Thyroid gland (tissue), 4 donors: ENCODE results near the gene TMEM14A.

Experiments
- POLR2A ChIP-seq, 2 donors: fragments of 450-650 bp; IDR thresholded peaks; one replicate each; pipeline ENCODE4 v1.6.1; 2017; ENCODE audit warnings: antibody characterized with exemption in 2 of 2, mild to moderate bottlenecking in 2 of 2, moderate library complexity in 1 of 2
- TF ChIP-seq, protein P1 (sequence below), 6 experiments: fragments of 200-600 bp in 3 of 6; fragments of 450-650 bp in 3 of 6; sonication (generic) in 3 of 6; IDR thresholded peaks; one replicate each; pipeline ENCODE4 v1.5.1; 2016 to 2019; ENCODE audit warnings: antibody characterized with exemption in 6 of 6, mild to moderate bottlenecking in 2 of 6, inconsistent platforms in 1 of 6, moderate library complexity in 1 of 6

DNA sequence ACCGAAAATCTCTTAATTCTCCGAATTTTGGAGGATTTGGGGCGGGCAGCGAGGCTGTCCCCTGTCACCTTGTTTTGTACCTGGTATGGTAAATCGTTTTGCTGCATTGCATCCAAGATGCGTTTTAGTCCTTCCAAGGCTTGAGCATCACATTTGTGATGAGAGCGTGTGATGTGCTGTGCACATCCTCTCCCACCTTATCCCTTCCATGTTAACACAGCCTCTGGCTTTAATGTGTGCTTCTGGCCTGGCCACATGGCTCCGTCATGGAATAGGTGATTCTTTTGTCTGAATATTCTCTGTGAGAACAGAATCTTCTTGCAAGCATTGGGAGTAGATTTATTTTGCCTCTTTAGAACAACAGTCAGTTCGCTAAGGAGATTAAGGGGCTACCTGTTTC lies 763 bp downstream of the TMEM14A start:
- TF ChIP-seq, protein P1, sequence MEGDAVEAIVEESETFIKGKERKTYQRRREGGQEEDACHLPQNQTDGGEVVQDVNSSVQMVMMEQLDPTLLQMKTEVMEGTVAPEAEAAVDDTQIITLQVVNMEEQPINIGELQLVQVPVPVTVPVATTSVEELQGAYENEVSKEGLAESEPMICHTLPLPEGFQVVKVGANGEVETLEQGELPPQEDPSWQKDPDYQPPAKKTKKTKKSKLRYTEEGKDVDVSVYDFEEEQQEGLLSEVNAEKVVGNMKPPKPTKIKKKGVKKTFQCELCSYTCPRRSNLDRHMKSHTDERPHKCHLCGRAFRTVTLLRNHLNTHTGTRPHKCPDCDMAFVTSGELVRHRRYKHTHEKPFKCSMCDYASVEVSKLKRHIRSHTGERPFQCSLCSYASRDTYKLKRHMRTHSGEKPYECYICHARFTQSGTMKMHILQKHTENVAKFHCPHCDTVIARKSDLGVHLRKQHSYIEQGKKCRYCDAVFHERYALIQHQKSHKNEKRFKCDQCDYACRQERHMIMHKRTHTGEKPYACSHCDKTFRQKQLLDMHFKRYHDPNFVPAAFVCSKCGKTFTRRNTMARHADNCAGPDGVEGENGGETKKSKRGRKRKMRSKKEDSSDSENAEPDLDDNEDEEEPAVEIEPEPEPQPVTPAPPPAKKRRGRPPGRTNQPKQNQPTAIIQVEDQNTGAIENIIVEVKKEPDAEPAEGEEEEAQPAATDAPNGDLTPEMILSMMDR (IDR thresholded peaks at IDR 0.05) = no peak
- TF ChIP-seq POLR2A (IDR thresholded peaks at IDR 0.05) = no peak
